HG03175 (cell line): Measurements from ENCODE around the gene PRKAR1A.
"Not testable (repeated sequence)": the region's sequence is repeated elsewhere in the genome, so short reads cannot be mapped to it uniquely, and the experiment has no call there.

Experiments
- ATAC-seq: cut with Tn5 transposase; IDR thresholded peaks from one replicate; pipeline ENCODE4 v1.9.1; 2021; ENCODE audit warnings: mild to moderate bottlenecking, moderate library complexity; ENCODE audit not compliant: unreplicated experiment

Gene PRKAR1A

GRCh38 chr17:68576137-68576536, 63.9 kb downstream of the PRKAR1A start:
- no peak for ATAC-seq

GRCh38 chr17:68576811-68577496, 64.7 kb downstream of the PRKAR1A start:
- no peak for ATAC-seq

- ATAC-seq, result no peak
Observed at GRCh38 chr17:68577497-68577821, 65.2 kb downstream of the PRKAR1A start.

DNA sequence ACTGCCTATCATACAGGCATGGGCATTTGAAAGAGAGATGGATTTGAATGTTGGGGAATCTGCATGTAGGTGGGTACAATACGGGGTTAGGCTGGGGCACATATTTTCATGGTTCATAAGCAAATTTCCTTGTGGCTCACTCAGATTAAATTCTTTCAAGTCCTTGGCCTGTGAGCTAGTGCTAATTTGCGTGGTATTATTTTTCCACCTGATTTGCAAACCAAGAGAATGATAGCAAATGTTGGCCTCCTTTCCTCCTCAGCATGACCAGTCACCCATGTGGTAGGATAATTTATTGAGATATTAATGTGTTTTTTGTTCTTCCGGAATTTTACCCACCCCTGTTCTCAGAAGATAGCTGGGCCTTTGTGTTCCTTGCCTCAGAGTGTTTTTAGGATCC, 66.0 kb downstream of the PRKAR1A start:
- ATAC-seq, result no peak

GRCh38 chr17:68579194-68579927, 67.1 kb downstream of the PRKAR1A start:
- no peak for ATAC-seq

GRCh38 chr17:68580236-68580770, 68.1 kb downstream of the PRKAR1A start:
- no peak for ATAC-seq

DNA sequence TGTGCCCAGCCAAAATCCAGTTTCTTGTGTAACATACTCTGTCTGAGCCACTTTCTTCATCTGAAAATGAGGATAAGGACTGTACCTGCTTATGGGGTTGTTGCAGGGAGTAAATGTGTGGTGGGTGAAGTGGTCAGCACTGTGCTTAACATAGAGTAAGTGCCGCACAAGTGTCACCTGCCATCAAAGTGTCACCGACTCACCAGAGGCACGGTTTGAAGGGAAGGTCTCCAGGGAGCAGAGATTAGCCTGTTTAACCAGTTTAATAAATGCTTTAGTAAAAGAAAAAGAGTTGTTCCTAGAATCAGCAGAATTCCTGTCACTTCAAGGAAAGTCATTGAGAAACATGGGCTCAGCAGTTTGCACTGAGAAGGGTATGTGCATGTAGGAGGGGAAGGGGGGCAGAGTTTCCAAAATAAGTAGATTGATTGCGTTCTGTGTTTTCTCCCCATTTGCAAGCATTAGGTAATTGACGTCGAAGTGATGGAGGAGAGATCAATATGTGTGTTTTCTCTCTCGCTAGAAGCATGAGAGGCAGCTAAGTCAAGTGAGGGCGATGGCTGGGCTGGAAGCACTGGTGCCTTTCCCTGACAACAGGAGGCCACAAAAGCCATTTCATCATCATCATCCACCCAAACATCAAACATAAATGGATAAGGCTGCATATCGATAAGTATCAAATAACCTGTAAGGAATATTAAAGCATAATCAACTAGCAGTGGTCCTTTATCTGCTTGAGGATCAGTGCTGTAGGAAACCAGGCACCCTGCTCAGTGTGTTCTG, 69.8 kb downstream of the PRKAR1A start:
- ATAC-seq, result no peak

DNA sequence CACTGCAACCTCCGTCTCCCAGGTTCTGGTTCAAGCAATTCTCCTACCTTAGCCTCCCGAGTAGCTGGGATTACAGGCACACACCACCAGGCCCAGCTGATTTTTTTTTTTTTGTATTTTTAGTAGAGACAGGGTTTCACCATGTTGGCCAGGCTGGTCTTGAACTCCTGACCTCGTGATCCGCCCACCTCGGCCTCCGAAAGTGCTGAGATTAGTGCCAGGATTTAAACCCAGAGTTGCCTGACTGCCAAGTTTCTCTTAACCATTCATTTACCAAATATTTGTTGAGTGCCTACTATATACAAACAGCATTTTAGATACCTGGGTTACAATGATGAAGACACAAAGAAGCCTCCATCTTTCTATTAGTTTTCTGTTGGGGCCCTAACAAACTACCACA, 70.6 kb downstream of the PRKAR1A start:
- ATAC-seq, result not testable (repeated sequence)

DNA sequence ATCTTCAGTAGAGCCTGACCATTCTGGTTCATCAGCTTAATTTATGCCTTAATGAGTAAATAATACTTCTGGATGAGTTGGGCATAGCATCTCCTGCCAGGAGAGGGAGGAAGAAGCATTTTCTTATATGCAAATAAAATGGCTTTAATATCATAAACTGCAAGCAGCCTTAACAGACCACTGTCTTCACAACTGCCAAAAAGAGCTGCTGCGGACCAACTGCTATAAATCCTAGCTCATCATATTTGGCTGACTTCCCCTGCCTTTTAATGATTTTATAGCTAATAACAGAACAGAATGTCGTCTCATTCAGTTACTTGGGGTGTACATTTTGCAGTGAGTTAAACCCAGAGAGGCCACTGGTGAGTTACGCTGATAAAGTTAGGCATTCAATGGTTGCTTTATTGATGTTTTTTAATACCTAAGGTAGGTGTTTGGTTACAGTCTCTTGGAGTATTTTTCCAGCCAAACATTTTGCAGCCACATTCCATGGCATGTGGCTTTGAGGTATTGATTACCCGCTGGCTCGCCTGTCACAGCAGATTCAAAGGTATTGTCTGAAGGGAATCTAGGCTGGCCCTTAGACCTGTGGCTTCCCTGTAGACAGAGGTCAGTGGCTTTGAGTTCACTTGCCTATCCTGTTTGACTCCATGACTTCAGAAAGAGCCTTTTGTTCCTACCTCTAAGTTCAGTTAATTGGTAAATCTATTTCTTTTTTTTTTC, 72.5 kb downstream of the PRKAR1A start:
- no peak for ATAC-seq

DNA sequence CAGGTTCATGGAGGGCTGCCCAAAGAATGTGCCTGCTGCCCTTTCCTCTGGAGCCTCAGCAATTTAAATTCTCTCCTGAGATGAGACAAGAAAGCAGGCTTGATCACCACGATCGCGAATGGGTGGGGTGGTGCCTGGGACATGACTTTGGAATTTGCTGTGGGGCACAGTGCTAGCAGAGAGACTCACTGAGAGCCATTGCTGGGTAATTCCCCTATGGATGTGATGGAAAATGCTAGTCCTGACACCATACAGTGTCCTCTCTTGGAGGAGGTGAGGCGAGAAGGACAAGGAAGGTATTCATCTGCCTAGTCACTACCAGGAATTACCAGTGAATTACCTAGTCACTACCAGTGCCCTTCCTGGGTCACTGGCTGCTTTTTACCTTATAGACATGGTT, 73.4 kb downstream of the PRKAR1A start:
- ATAC-seq, result no peak

DNA sequence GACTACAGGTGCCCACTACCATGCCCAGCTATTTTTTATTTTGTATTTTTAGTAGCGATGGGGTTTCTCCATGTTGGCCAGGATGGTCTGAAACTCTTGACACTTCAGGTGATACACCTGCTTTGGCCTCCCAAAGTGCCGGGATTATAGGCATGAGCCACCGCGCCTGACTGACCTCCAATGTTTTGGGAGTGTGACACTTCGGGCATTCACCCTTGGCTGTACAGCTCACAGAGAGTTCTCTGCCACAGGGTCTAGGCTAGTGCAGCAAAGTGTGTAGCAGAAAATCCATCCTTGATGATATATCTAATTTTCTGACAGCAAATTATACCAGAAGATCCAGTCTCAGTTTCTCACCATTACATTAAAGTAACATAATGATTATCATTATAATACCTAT, 74.8 kb downstream of the PRKAR1A start:
- no peak for ATAC-seq

DNA sequence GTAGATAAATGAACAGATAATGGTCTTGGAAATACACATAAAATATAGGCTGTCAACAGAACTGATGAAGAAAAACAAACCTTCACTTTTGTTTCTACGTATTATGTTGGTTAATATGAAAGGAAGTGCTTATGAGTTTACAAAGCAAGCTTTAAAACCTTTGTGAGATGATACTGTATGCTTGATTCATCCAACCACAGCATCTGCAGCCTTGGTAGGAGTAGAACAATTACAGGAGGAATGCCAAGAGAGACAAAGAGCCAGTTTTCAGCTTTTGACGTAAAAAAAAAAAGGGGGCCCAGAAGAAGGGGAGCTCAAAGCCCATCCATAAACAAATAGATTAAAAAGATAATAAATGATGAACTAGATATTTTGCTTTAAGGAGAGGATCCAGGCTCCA, 75.6 kb downstream of the PRKAR1A start:
- ATAC-seq, result no peak

DNA sequence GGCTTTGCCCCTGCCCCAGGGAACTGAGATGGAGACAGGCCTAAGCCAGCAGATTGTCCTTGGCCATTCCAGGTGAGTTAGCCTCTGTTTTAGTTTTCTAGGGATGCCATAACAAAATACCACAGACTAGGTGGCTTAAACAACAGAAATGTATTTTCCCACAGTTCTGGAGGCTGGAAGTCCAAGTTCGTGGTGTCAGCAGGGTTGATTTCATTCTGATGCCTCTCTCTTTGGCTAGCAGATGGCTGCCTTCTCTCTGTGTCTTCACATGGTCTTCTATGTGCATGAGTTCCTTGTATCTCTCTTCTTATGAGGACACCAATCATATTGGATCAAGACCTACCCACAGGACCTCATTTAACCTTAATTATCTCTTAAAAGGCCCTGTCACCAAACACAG, 76.1 kb downstream of the PRKAR1A start:
- no peak for ATAC-seq

- no peak for ATAC-seq
Observed at GRCh38 chr17:68589086-68589485, 76.9 kb downstream of the PRKAR1A start.

DNA sequence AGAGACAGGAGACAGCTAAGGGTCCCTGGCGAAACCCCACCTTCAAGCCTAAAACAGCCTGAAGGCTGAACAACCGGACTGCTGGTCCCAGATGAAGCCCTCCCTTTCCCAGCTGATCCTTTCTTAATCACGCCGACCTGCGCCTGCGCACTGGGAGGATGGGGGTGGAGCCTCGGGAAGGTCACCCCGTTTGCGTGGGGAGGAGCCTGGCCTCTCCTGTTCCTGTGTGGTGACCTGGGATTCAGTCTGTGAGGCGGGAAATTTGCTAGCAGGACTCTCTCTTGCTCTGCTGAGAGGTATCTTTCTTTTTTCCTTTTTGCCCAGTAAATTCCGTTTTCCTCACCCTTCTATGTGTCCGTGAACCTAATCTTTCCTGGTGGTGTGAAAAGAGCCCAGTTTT, 79.4 kb downstream of the PRKAR1A start:
- ATAC-seq, result no peak

- no peak for ATAC-seq
Observed at GRCh38 chr17:68592009-68592408, 79.8 kb downstream of the PRKAR1A start.

- no peak for ATAC-seq
Observed at GRCh38 chr17:68592682-68593641, 80.7 kb downstream of the PRKAR1A start.

DNA sequence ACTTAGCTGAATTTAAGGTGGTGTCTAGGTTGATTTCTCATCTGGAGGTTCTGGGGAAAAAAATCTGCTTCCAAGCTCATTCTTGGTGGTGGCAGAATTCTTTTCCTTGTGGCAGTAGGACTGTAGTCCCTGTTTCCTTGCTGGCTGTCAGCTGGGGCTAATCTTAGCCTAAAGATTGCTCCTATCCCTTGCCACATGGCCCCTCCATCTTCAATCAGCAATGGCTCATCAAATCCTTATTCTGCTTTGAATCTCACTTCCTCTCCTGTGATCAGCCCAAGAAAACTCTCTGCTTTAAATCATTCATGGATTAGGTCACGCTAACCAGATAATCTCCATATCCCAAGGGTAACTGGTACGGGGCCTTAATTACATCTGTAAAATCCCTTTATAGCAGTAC, 82.3 kb downstream of the PRKAR1A start:
- no peak for ATAC-seq

DNA sequence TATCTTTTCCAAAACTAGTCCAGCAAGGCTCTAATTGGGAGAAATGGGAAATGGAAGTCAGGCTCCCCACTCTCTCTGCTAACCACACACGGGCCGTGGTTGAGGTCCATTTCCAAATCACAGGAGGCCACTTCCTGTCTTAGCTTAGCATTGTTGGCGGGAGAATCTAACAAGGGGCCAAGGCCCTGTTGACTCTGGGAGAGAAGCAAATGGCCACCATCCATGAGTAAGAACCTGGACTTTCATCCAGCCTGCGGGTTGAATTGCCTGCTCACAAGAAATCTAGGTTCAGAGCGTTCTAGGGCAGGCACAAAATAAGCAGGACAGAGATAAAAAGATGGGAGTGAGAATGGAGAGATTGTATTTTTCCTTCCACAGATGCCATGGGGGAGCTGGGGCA, 83.3 kb downstream of the PRKAR1A start:
- no peak for ATAC-seq

DNA sequence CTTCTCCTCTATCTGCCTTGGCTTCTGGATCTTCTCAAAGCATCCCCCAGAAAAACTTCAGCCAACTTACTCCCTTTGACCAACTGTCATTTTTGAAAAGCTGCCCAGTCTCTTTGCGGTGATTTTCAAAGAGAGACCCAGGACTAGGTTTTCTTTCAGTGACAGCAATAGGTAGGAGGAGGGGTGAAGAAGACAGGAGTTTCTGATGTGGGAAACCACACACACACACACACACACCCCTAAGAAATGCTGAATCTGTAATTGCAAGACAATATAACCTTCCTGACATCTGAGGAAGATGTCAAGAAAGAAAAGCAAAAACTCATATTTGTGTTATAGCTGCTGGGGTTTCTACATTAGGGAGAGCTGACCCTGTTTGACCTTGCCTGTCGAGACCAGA, 83.8 kb downstream of the PRKAR1A start:
- ATAC-seq, result no peak
